Loucy (cell line): ENCODE results near the gene AKTIP.

Experiments
- H2AFZ ChIP-seq: fragments of 200-600 bp; sonication (generic); 2 replicates; pipeline ENCODE4 v1.6.0; 2016; ENCODE audit warnings: antibody characterized with exemption, mild to moderate bottlenecking, low read length, moderate library complexity
- H3F3A ChIP-seq: fragments of 200-600 bp; 2 replicates; pipeline ENCODE4 v1.6.0; 2016; ENCODE audit warnings: antibody characterized with exemption, low read depth, mild to moderate bottlenecking
- H3K27me3 ChIP-seq: fragments of 200-600 bp; sonication (generic); 2 replicates; pipeline ENCODE4 v1.6.1; 2014; ENCODE audit warnings: low read length, mild to moderate bottlenecking; ENCODE audit not compliant: insufficient read depth, poor library complexity, severe bottlenecking
- H3K36me3 ChIP-seq: fragments of 200-600 bp; sonication (generic); 2 replicates; pipeline ENCODE4 v1.6.1; 2016; ENCODE audit warnings: low read length; ENCODE audit not compliant: insufficient read depth
- H3K4me1 ChIP-seq: fragments of 200-600 bp; sonication (generic); 2 replicates; pipeline ENCODE4 v1.5.1; 2014; ENCODE audit warnings: low read length, mild to moderate bottlenecking; ENCODE audit not compliant: insufficient read depth, poor library complexity, severe bottlenecking
- H3K4me2 ChIP-seq: fragments of 200-600 bp; sonication (generic); 2 replicates; pipeline ENCODE4 v1.6.0; 2014; ENCODE audit warnings: antibody characterized with exemption, low read length, low read depth, mild to moderate bottlenecking; ENCODE audit not compliant: poor library complexity, severe bottlenecking
- H3K4me3 ChIP-seq: fragments of 200-600 bp; sonication (generic); 2 replicates; pipeline ENCODE4 v1.5.1; 2014; ENCODE audit warnings: low read length, mild to moderate bottlenecking, mixed read lengths; ENCODE audit not compliant: poor library complexity, severe bottlenecking
- H3K79me2 ChIP-seq: fragments of 200-600 bp; sonication (generic); 2 replicates; pipeline ENCODE4 v1.6.1; 2014; ENCODE audit warnings: low read length; ENCODE audit not compliant: insufficient read depth
- H3K9ac ChIP-seq: fragments of 200-600 bp; sonication (generic); 2 replicates; pipeline ENCODE4 v1.6.0; 2014; ENCODE audit warnings: mild to moderate bottlenecking, low read depth, low read length, moderate library complexity; ENCODE audit not compliant: poor library complexity, severe bottlenecking
- H3K9me2 ChIP-seq: fragments of 200-600 bp; sonication (generic); replicated peaks from 2 replicates; pipeline ENCODE4 v1.6.1; 2016; ENCODE audit warnings: low read depth, low read length, mixed read lengths
- H3K9me3 ChIP-seq: fragments of 200-600 bp; sonication (generic); 2 replicates; pipeline ENCODE4 v1.6.1; 2014; ENCODE audit warnings: mild to moderate bottlenecking, antibody characterized with exemption, low read length, low read depth; ENCODE audit not compliant: insufficient read depth
- H4K20me1 ChIP-seq: fragments of 200-600 bp; sonication (generic); 2 replicates; pipeline ENCODE4 v1.6.0; 2014; ENCODE audit warnings: antibody characterized with exemption, low read length, mild to moderate bottlenecking; ENCODE audit not compliant: insufficient read depth, poor library complexity, severe bottlenecking
- EZH2phosphoT487 ChIP-seq: fragments of 200-600 bp; IDR thresholded peaks from 2 replicates; pipeline ENCODE4 v1.6.1; 2018; ENCODE audit warnings: antibody characterized with exemption, mild to moderate bottlenecking, moderate library complexity, borderline replicate concordance
- TF ChIP-seq, protein P1 (sequence below): fragments of 200-600 bp; sonication (generic); conservative IDR thresholded peaks from 2 replicates; pipeline ENCODE4 v1.5.1; 2014; ENCODE audit warnings: mild to moderate bottlenecking, antibody characterized with exemption, low read length

The AKTIP gene

GRCh38 chr16:53489755-53490154, 13.3 kb downstream of the AKTIP start:
- no peaks in the 10 kb centered on the region for H4K20me1 ChIP-seq
- no peak overlapping the region for H3K4me2 ChIP-seq
- H3K9me2 ChIP-seq = no peaks in the 10 kb centered on the region
- peaks cover 7% of the 10 kb centered on the region; the same call in 1 of the 2 replicates for H3K9me3 ChIP-seq
- no peak for TF ChIP-seq EZH2phosphoT487
- TF ChIP-seq, protein P1, sequence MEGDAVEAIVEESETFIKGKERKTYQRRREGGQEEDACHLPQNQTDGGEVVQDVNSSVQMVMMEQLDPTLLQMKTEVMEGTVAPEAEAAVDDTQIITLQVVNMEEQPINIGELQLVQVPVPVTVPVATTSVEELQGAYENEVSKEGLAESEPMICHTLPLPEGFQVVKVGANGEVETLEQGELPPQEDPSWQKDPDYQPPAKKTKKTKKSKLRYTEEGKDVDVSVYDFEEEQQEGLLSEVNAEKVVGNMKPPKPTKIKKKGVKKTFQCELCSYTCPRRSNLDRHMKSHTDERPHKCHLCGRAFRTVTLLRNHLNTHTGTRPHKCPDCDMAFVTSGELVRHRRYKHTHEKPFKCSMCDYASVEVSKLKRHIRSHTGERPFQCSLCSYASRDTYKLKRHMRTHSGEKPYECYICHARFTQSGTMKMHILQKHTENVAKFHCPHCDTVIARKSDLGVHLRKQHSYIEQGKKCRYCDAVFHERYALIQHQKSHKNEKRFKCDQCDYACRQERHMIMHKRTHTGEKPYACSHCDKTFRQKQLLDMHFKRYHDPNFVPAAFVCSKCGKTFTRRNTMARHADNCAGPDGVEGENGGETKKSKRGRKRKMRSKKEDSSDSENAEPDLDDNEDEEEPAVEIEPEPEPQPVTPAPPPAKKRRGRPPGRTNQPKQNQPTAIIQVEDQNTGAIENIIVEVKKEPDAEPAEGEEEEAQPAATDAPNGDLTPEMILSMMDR = no peak
- H3K36me3 ChIP-seq = peaks cover 60% of the 10 kb centered on the region
- no peaks in the 10 kb centered on the region for H3K79me2 ChIP-seq
- no peak overlapping the region for H3K9ac ChIP-seq
- H3K4me3 ChIP-seq = no peak overlapping the region
- H3F3A ChIP-seq = no peaks in the 10 kb centered on the region
- no peaks in the 10 kb centered on the region for H3K4me1 ChIP-seq
- no peaks in the 10 kb centered on the region for H3K27me3 ChIP-seq
- H2AFZ ChIP-seq = no peak overlapping the region

DNA sequence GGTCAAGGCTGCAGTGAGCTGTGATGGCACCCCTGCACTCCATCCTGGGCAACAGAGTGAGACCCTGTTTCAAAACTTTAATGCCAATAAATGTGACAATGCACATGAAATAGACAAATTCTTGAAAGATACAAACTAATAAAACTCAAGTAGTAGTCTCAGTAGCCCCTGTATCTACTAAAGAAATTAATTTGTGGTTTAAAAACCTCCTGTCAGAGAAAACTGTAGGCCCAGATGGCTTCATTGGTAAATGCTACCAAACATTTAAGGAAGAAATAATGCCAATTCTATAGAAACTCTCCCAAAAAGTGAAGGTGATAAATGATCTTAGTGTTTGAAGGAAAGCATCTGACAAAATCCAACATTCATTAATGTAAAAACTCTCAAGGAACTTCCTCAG, 16.8 kb downstream of the AKTIP start:
- H3K27me3 ChIP-seq = no peaks in the 10 kb centered on the region
- H4K20me1 ChIP-seq = no peaks in the 10 kb centered on the region
- no peaks in the 10 kb centered on the region for H3F3A ChIP-seq
- H3K4me2 ChIP-seq = no peak overlapping the region
- H3K79me2 ChIP-seq = no peaks in the 10 kb centered on the region
- H2AFZ ChIP-seq = no peak overlapping the region
- peaks cover 7% of the 10 kb centered on the region; the same call in 1 of the 2 replicates for H3K9me3 ChIP-seq
- no peaks in the 10 kb centered on the region for H3K9me2 ChIP-seq
- no peak overlapping the region for H3K4me3 ChIP-seq
- H3K9ac ChIP-seq = no peak overlapping the region
- H3K4me1 ChIP-seq = no peaks in the 10 kb centered on the region
- TF ChIP-seq EZH2phosphoT487 = no peak
- TF ChIP-seq, protein P1 = no peak
- H3K36me3 ChIP-seq = peaks cover 60% of the 10 kb centered on the region

- Histone ChIP-seq H3F3A (no peaks in the 10 kb centered on the region), H3K79me2 (no peaks in the 10 kb centered on the region), H3K27me3 (no peaks in the 10 kb centered on the region), H3K9ac (no peak overlapping the region), H3K9me2 (no peaks in the 10 kb centered on the region), H3K4me1 (no peaks in the 10 kb centered on the region), H3K36me3 (peaks cover 71% of the 10 kb centered on the region), H3K4me2 (no peak overlapping the region), H4K20me1 (no peaks in the 10 kb centered on the region), H2AFZ (no peak overlapping the region), H3K9me3 (peaks cover 7% of the 10 kb centered on the region; the same call in 1 of the 2 replicates), H3K4me3 (no peak overlapping the region)
- TF ChIP-seq, protein P1 = no peak
- no peak for TF ChIP-seq EZH2phosphoT487
Measured at GRCh38 chr16:53484542-53484941, 18.5 kb downstream of the AKTIP start.
